SK-N-SH treated with all-trans-retinoic acid at 6 μM for 48 hours (cell line): ENCODE results near the gene DMBT1.

ENCODE experiments used
- PATZ1 ChIP-seq: fragments of 250-450 bp; sonication (Bioruptor Pico); IDR thresholded peaks from 2 replicates; pipeline ENCODE4 v1.8.0; 2020; ENCODE audit warnings: mild to moderate bottlenecking, moderate library complexity, borderline replicate concordance
- ZNF8 ChIP-seq: fragments of 450-650 bp; formaldehyde crosslinking; IDR thresholded peaks from 2 replicates; pipeline ENCODE4 v1.5.0; 2020; ENCODE audit warnings: mild to moderate bottlenecking, moderate library complexity

GRCh38 chr10:122671355-122671754 lies 110.8 kb downstream of the DMBT1 start:
- TF ChIP-seq ZNF8 (CRISPR knock-in tag), result no peak
- TF ChIP-seq PATZ1 (CRISPR knock-in tag), result no peak
